ENCODE measurements around the gene CABCOCO1.

GRCh38 chr10:61684894-61685507 is 22.3 kb downstream of the CABCOCO1 start:
- TF ChIP-seq CTCF (IDR thresholded peaks at IDR 0.05) (no peak), EZH2phosphoT487 (IDR thresholded peaks at IDR 0.05) (no peak)

Data from neural progenitor cell (in vitro differentiated cells).